Fibroblast of skin of left biceps (primary cell): ENCODE measurements around the gene PRDM15.
A peak's percentile ranks its signal among the peaks of the same experiment; 100 is the strongest.

Source experiments
- DNase-seq, 2 experiments: peaks; one replicate each; pipeline ENCODE4 v3.0.0-alpha.2; 2013; ENCODE audit warnings: low read depth in 2 of 2

Gene PRDM15

DNA sequence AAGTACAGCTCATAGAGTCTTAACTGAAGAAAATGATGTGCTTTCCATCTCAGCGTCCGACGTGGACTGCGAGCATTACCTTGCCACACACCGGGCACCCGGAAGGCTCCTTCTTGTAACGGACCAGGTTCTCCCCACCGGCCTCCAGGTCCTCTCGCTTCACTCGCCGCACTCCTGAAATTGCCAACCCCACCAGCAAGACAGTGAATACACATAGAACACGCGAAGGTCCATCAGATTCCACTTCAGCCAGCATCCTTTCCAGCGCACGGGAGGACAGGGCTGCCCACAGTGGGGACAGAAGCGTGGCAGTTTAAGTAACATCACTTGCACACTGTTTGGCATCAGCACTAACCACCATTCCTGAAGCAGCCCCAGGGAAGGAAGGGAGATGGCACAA is 53.3 kb downstream of the PRDM15 start:
- DNase-seq: no peak

DNA sequence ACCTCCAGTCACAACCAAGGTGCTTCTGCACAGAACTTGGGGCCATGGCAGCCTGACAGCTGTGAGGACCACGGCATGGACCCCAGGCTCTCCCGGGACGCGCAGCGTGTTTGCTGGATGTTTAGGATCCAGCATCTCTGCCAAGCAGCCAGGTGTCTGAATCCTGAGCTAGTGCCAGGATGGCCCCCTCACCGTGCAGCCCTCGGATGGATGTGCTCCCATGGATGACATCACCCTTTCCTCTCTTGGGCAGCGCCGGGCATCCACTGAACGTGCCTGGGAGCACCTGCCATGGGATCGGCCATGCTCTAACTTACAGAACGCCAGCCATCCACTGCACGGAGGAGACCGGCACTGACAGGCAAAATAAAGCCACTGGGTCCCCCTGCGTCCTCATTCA is 53.9 kb downstream of the PRDM15 start:
- DNase-seq: no peak

DNA sequence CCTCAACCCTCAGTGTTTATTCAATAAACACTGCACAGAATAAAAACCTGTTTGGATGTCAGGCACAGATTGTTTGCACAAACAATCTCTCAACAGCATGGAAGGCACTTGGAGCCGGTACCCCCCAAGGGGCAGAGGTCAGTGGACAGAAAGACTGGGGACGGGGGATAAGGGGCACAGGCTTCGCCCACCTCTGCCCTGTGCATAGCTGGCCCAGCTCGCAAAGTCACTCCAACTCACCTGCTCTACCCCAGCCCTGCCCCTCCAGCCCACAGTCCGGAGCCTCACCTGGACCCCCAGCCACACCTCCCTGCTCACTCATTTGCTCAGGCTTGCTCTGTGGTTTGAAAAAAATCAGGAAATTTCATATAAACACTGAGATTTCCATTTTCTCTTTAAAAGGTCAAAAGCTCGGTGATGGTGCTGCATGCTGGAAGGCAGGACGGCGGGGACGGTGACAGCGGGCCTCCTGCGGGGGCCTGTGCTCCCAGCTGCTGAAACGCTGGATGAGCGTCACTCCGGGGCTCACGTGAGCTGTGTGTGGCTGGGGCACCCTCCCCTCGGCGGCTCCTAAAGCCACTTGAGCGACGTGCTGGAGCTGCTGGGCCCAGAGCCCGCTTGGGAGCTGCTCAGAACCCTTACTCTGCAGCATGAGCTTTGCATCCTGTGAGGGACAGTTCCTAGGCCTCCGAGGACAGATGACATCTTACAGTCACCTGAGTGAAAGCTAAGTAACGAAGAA is 54.5 kb downstream of the PRDM15 start:
- DNase-seq: no peak

DNA sequence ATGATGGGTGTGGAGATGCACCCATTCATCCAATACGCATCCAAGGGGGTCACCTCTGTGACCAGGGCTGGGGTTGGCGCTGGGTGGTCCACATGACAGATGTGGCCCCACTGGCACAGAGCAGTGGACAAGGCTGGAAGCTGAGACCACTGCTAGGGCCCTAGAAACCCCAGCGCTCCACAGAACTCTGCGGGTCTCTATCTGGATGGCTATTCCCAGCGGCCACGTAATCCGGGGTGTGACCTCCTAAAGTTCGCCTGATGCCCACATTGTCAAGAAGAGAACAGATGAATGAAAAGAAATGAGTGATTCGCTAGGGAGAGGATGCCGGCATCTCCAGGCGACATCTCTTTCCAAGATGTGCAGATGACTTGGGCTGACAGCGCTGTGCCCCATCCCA is 55.2 kb downstream of the PRDM15 start:
- DNase-seq: no peak

DNA sequence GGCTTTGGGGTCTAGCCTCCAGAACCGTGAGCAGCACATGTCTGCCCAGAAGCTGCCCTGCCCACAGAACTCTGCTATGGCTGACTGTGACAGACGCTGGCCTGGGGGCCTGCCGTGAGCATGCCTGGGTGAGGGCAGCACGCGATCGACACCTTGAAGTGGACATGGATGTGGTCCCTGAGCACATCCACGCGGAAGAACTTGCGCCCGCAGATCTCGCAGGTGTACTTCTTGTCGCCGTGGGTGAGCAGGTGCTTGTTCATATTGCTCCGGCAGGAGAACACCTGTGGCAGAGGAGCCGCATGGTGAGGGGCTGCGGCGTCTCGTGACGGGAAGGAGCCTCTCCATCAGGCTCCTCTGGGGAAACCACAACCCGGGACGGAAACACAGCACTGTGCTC is 56.0 kb downstream of the PRDM15 start:
- no peak for DNase-seq

DNA sequence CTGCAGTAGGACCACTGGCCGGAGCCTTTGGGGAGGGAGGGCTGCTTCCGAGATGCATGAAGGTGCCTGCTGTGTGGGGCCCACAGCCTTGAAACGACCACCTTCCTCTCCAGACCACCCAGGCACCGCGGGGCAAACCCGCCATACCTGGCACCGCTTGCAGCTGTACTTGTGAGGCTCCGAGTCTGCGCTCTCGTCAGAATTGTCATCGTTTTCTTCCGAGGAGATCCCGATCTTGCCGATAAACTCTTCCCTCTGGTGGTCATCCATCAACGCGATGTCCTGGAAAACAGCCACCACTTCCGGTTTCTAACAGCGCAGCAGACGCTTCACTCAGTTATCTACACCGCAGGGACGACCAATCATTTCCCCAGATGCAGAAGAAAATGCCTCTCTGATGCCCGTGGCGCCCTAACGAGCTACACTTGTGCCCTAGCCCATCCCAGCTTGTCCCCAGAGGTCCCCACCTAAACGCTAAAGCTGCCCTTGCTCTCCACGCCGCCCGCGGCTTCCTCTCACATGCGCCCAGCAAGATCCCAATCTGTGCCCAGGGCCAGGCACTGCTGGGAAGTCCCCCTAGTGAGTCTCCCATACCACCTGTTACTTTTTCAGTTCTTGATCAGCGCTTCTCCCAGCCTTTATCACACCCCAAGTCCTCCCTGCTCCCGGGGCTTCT is 57.2 kb downstream of the PRDM15 start:
- no peak for DNase-seq

DNA sequence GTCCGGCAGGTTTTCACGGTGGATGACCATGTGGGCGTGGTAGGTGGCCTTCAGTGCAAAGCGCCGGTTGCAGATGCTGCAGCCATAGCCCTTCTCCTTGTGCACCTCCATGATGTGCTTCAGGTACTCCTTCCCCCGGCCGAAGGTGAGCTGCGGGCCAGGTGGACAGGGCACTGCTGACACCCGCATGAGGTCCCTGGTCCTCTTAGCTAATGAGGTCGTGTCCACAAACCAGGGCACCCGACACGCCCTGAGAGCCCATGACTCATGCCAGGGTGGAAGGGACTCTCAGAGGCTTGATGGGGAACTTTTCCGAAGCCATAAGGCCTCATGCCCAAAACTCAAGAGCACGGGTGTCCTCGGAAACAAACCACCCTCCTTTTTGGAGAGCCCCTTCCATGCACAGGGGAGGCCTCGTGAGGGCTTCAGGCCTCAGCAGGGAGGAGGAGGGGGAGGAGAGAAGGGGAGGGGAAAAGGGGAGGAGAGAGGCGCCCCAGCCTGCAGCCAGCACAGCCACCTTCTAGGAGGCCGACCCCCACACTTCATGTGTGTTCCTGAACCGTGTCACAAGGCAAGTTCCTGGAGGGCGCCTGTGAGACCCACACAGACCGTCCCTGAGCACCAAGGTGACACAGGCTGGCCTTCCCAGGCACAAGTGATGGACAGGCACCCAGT is 57.9 kb downstream of the PRDM15 start:
- no peak for DNase-seq

DNA sequence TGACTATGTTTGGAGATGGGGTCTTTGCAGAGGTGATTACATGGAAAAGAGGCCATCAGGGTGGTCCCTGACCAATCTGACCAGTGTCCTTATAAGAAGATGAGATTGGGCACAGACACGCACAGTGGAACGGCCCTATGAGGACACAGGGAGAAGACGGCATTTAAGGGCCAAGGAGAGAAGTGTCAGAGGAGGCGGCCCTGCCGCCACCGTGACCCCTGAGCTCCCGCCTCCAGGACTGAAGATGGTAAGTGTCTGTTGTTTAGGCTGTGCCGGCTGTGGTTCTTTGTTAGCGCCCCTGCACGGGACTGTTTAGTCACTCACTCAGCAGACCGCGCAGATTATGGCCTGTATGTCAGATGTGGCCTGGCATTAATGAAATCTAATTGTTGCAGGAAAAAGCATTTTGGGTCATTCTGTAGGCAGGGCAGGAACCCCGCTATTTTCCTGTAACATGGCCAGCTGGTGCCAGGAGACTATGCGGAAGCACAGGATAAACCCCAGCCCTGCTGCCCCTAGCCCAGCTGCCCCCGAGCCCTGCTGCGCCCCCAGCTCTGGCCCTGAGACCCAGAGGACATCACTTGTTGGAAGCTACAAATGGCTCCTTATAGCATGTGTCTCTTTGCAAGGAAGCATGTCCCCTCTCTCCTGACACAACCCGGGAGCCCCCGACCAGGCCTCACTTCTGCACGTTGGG is 58.6 kb downstream of the PRDM15 start:
- no peak for DNase-seq

DNA sequence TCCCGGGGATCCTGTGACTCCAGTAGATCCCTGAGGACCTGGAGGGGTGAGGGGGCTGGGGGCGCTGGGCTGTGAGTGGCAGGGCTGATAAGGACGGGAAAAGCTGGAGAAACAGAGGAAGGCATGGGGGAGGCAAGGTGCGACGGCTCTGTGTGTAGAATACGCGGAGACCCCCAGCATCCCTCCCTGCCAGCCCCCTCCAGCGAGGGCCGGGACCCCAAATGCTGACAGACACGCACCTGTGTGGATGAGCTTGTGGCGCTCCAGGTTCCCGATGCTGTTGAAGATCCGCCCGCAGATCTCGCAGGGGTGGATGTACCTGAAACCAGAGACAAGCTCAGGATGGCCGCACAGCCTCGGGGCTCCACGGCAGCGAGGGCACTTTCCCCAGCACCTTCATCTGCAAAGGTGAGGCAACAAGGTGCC is 59.3 kb downstream of the PRDM15 start:
- DNase-seq: no peak

DNA sequence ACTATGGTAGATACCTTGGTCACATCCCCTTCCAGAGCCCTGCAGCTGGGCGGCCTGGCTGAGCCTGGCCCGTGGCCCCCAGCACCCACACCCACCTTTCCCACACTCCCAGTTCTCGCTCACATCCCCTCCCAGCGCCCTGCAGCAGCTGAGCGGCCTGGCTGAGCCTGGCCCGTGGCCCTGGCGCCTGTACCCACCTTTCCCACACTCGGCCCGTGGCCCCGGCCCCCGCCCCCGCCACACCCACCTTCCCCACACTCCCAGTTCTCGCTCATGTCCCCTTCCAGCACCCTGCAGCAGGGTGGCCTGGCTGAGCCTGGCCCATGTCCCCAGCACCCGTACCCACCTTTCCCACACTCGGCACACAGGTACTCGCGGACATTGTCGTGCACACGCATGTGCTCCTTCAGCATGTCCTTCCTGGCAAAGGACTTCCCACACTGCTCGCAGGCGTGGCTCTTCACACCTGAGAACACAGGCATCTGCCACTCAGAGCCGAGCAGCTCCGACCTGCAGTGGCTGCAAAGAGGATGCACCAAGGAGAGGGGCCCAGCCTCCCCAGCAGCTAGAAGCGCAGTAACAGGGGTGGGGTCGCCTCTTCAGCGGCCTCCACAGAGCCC is 59.8 kb downstream of the PRDM15 start:
- no peak for DNase-seq

DNA sequence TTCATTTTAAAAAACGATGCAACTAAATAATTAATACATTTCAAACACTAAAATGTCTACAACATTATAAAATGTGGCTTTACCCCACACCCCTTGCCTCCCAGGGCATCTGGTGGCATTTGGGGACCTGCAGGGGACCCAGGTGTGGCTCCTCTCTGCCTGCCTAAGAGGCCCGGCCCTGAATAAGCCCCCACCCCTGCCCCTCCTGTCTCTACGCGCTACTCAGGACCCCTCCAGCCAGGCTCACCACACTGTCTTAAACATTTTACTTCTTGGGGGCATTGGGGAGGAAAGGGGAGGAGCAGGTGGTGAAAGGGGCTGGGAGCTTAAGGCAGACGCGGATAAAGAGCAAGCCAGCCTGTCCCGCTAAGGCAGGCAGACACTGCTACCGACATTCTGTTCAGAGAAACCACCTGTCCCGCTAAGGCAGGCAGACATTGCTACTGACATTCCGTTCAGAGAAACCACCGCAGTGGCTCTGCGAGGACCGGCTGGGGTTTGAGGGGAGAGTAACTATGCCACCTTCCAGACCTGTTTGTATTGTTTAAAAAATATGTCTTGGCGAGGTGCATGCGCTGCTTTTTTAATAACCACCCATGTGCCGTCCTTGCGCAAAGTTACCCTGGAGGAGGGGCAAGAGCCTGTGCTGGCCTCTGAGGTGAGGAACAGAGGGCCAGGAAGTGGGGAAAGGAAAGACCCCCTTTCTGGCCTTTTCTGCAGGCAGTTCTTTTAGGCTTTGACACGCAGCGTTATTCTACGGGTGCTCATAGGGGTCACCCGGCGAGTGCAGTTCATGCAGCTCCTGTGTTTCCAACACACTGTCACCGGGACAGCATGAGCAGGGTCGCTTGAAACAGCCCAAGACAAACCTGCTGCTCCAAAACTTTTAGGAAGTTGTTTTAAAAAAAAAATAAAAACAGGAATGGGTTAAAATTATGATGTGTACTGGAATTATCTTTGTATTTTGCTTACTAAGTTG is 61.0 kb downstream of the PRDM15 start:
- no peak for DNase-seq

DNA sequence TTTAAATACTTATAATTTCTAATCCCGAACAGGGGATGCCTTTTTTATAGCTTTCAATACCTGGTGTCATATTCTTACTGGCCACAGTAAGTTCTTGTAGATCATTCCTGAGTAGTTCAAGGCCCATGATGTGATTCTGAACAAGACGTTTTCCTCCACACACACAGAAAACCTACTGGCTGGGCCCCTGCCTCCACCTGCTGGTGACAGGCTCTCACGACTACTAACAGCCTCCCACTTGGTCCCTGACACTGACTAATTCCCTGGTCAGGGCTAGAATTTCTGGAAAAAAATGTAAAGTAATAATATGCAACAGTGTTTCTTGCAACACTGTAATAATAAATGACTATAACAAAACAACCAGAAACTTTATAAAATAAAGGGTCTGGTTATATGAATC is 61.9 kb downstream of the PRDM15 start:
- peak; percentile 31 for DNase-seq

DNA sequence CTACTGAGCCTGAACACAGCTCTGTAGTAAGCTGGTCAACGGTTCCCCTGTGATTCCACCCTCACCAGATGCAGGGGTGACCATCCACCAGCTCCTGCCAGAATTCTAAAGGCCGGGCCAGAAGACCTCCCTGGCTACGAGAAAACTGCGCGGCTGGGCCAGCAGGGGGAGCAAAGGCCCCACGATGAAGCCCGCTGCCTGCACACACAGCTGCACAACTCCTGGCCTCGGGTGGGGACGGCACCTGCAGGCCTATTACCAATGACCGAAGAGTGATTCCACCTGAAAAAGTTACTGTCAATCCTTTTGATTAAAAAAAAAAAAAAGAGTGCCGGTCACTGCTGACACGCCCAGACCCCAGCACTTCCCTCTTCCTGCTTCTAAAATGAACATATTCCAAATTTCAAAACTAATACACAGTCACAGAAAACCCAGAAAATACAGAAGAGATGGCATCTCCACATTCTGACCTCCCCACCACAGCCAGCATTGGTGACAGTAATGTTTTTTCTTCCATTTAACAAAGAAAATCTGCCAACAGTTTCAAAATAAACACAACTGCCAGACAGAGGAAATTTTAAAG is 62.5 kb downstream of the PRDM15 start:
- peak in 1 of 2 experiments; percentile 4 for DNase-seq

DNA sequence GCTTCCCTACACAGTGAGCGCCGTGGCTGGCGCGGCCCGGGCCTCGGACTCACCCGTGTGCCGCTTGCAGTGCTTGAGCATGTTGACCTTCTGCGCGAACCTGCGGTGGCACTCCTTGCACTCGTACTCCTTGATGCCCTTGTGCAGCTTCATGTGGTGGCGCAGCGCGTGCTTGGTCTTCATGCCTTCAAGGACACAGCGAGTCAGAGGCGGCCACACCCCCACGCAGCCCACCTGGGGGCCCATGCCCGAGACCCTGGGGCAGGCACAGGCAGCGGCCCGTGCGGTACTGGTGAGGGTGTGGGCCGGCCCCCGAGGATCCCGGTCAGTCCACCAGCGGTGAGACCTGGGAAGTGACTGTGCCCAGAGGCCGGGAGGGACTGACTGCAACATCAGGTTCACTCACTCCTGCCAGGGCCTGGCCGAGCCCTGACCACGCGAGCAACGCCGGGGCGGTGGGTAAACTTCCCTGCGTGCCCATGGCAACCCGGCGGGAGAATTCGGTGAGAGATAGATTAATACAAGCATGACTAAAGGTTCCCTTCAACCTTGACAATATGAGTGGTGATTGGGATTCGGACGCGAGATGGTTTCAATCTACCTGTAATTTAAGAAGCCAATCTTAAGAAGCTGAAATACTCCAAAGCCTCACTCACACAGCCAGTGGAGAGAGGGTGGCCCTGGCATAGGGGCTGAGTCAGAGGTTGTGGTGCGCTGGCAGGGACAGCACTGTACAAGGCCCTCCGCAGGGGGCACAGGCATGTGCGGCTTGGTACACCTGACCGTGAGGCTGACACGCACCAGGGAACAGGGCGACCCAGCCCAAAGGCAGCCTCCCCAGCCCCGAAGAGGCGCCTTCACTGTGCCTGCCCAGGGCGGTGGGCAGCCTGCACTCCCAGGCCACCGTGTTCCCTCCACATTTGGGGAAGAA is 63.2 kb downstream of the PRDM15 start:
- no peak for DNase-seq

DNA sequence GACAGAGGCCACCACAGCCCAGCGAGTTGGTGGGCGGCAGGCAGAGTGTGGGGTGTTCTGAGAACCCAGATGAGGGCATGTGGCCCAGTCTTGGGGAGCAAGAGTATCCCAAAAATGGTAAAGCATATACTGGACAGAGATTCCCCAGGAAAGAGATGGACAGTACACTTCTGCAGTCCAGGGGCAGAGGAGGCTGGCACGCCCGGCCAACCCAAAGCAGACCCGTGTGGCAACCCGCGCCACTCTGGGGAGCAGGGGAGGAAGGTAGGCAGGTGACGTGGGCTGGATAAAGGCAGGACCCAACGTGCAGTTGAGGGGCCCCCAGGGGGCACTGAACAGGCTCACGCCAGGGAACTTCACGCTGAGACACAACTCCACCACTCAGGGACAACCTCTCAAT is 65.9 kb downstream of the PRDM15 start:
- no peak for DNase-seq

DNA sequence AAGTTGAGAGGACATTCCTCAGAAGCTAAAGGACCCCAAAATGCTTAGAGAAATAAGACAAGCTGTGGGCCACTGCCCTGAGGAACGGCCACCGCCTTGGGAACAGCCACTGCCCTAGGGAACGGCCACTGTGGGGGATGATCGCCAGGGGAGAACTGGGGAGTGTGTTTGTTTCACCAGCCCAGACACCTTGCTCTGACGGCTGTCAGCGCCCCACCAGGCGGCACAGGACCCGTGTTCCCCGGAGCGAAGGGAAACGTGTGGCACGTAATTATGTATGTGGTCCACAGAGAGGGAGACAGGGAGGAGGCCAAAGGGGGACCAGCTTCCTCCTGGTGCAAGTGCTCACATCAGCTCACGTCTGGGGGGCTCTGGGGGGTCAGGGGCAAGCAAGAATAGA is 66.5 kb downstream of the PRDM15 start:
- no peak for DNase-seq

DNA sequence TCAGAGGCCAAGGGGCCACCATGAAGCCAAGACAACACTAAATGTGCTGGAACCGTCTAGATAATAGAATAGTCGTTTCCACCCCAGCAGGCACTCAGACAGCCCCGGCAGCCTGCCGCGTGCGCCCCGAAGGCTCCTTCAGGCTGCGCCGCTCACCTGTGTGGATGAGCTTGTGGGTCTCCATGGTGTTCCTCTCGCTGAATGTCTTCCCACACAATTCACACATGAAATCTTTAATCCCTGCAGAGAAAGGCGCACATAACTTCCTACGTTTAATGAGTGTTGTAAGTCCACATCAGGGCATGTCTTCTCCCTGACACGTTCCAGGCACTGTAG is 68.6 kb downstream of the PRDM15 start:
- no peak for DNase-seq

DNA sequence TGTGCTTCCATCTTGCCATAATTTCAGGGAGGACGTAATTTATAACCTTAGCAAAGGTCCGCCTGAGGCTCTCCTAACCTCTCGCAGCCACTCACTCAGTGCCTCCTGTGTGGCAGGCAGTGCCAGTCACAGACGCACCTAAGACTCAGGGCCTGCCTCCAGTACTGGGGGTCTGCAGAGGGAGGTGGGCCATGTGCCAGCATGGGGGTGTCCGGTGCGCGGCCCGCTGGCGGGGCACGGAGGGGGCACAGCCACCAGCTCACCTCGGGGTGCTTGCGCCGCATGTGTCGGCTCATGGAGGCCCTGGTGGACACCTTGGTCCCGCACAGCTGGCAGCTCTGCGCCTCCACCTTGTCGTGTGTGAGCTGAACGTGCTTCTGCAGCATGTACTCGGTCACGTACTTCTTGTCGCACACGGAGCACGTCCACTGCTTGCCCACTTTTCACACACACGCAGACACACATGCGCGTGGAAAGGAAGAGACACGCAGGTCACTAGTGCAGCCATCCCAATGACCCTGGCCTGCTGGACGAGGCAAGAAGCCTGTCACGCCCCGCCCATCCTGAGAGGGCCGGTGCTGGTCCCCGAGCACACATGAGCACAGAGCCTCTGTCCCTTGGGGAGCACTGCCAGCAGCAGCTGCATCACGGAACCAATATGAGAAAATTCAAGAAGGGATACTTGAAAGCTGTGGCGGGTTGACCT is 69.1 kb downstream of the PRDM15 start:
- DNase-seq: no peak

DNA sequence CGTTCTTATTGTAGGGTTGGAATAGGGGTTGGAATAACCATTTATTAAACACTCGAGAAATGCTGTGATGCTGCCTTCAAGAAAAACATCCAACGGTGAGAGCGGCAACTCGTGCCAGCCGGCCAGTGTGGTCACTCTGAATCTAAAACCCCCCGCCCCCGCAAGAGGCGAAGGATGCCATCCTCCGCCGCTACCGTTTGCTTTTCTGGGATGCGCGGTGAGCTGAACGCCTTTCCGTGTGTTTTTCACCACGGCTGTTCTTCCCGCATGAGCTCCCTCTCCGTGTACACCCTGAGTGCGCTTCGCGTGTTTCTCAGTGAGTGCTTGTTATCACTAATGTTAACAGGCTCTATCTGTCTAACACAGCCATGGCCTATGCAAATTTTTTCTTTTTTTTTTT is 70.3 kb downstream of the PRDM15 start:
- no peak for DNase-seq
